Naive B cell (primary cell): ENCODE data around the gene NCK2. TPM values are rescaled to one million over a fixed set of nuclear protein-coding genes. Genes with fewer than 3 reads are reported as not detected.

Source experiments
- ATAC-seq, 2 donors: fragments of 150-1000 bp; cut with Tn5 transposase; 2 replicates each; pipeline ENCODE4 v1.10.0; 2021; ENCODE audit warnings: low read depth in 2 of 2, mild to moderate bottlenecking in 2 of 2, moderate library complexity in 2 of 2
- DNase-seq: peaks from one replicate; pipeline ENCODE4 v3.0.0; 2022
- H3K27ac Mint-ChIP-seq, 6 donors: one replicate each; pipeline ENCODE4 v1.8.0; 2020 to 2022; ENCODE audit warnings: mild to moderate bottlenecking in 6 of 6, mixed read lengths in 6 of 6, moderate library complexity in 5 of 6, inconsistent platforms in 2 of 6
- H3K27me3 Mint-ChIP-seq, 3 donors: one replicate each; pipeline ENCODE4 v1.8.0; 2021 to 2022; ENCODE audit warnings: mixed read lengths in 3 of 3, mild to moderate bottlenecking in 1 of 3
- H3K36me3 Mint-ChIP-seq, 2 donors: one replicate each; pipeline ENCODE4 v1.8.0; 2020 to 2022; ENCODE audit warnings: mixed read lengths in 2 of 2, inconsistent platforms in 1 of 2, mild to moderate bottlenecking in 1 of 2
- H3K4me1 Mint-ChIP-seq, 3 donors: one replicate each; pipeline ENCODE4 v1.8.0; 2020 to 2022; ENCODE audit warnings: mixed read lengths in 3 of 3, inconsistent platforms in 1 of 3, mild to moderate bottlenecking in 1 of 3, moderate library complexity in 1 of 3
- H3K4me3 Mint-ChIP-seq, 8 donors: one replicate each; pipeline ENCODE4 v1.8.0; 2020 to 2022; ENCODE audit warnings: mild to moderate bottlenecking in 8 of 8, mixed read lengths in 8 of 8, moderate library complexity in 8 of 8, inconsistent platforms in 2 of 8
- H3K9me3 Mint-ChIP-seq, 7 donors: one replicate each; pipeline ENCODE4 v1.8.0; 2020 to 2022; ENCODE audit warnings: mixed read lengths in 7 of 7, mild to moderate bottlenecking in 5 of 7, inconsistent platforms in 2 of 7, moderate library complexity in 1 of 7
- polyA plus RNA-seq, 6 donors: library from polyadenylated mRNA; unstranded; fragments of 300-500 nt; fragmentation: Illumina TruSeq; gene quantifications; one replicate each; pipeline ENCODE4 v1.2.3, GENCODE V29; 2021; ENCODE audit warnings: low read depth in 6 of 6

NCK2 gene
- polyA plus RNA-seq, 6 donors from 2014 or later = 70.7 to 108 (median 76.7) TPM

GRCh38 chr2:105882920-105883435 lies 138.3 kb downstream of the NCK2 start:
- peaks cover 41 to 44% of the 10 kb centered on the region in 2 donors for H3K36me3 Mint-ChIP-seq
- H3K4me3 Mint-ChIP-seq = no peak overlapping the region
- ATAC-seq = no peak
- H3K4me1 Mint-ChIP-seq = peaks cover 52 to 72% (median 67%) of the 10 kb centered on the region in 3 donors
- peaks cover 0 to 7% (median 4%) of the 10 kb centered on the region in 7 donors for H3K9me3 Mint-ChIP-seq
- DNase-seq = no peak
- no peaks in the 10 kb centered on the region for H3K27me3 Mint-ChIP-seq
- H3K27ac Mint-ChIP-seq = peak overlapping the region in 4 of 6 donors; percentile 30 to 85 (median 76)

GRCh38 chr2:105883911-105884694 lies 139.4 kb downstream of the NCK2 start:
- peak overlapping the region in 2 of 8 donors; percentile 27 to 34 for H3K4me3 Mint-ChIP-seq
- ATAC-seq (no peak), DNase-seq (no peak)
- peaks cover 38 to 39% of the 10 kb centered on the region in 2 donors for H3K36me3 Mint-ChIP-seq
- no peaks in the 10 kb centered on the region for H3K27me3 Mint-ChIP-seq
- H3K27ac Mint-ChIP-seq = peak overlapping the region in 3 of 6 donors; percentile 29 to 49 (median 46)
- H3K9me3 Mint-ChIP-seq = peaks cover 4 to 16% (median 10%) of the 10 kb centered on the region in 7 donors
- peaks cover 56 to 73% (median 68%) of the 10 kb centered on the region in 3 donors for H3K4me1 Mint-ChIP-seq

GRCh38 chr2:105885456-105885855 lies 140.7 kb downstream of the NCK2 start:
- DNase-seq (no peak), ATAC-seq (no peak)
- peak overlapping the region in 5 of 6 donors; percentile 43 to 94 (median 72) for H3K27ac Mint-ChIP-seq
- H3K36me3 Mint-ChIP-seq = peaks cover 35 to 38% of the 10 kb centered on the region in 2 donors
- H3K4me3 Mint-ChIP-seq = peak overlapping the region in 4 of 8 donors; percentile 26 to 62 (median 46)
- H3K4me1 Mint-ChIP-seq = peaks cover 57 to 78% (median 77%) of the 10 kb centered on the region in 3 donors
- no peaks in the 10 kb centered on the region for H3K27me3 Mint-ChIP-seq
- peaks cover 4 to 16% (median 10%) of the 10 kb centered on the region in 7 donors for H3K9me3 Mint-ChIP-seq

DNA sequence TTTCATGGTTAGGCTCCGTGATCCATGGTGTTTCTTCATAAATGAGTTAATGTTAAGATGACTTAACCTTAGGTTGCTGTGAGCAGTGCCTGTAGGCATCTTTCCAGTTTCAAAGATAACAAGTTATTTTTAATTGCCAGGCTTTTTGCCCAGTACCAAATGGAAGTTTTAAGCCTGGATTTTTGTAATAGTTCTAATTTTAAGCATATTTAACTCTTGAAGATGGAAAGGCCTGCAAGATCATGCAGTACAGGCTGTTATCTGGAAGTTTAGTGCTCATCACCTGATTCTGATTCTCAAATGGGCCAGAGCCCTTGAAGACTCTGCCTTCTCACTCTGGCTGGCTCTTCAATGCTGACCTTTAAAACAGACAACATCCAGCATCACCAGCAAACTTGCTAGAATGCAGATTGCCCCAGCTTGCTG lies 141.3 kb downstream of the NCK2 start:
- ATAC-seq = no peak
- no peaks in the 10 kb centered on the region for H3K27me3 Mint-ChIP-seq

GRCh38 chr2:105886687-105887086 lies 142.0 kb downstream of the NCK2 start:
- Mint-ChIP-seq H3K27ac (peak overlapping the region in 5 of 6 donors; percentile 21 to 92 (median 81)), H3K9me3 (peaks cover 4 to 16% (median 10%) of the 10 kb centered on the region in 7 donors), H3K27me3 (no peaks in the 10 kb centered on the region), H3K4me1 (peaks cover 65 to 86% (median 86%) of the 10 kb centered on the region in 3 donors), H3K36me3 (peaks cover 39 to 45% of the 10 kb centered on the region in 2 donors), H3K4me3 (peak overlapping the region in 1 of 8 donors; percentile 33)
- no peak for ATAC-seq
- no peak for DNase-seq

More for the DNA sequence above, 141.3 kb downstream of the NCK2 start:
- peak overlapping the region in 5 of 8 donors; percentile 3 to 62 (median 33) for H3K4me3 Mint-ChIP-seq
- H3K27ac Mint-ChIP-seq = peak overlapping the region in 2 of 6 donors; percentile 43 to 82
- H3K36me3 Mint-ChIP-seq = peaks cover 39 to 41% of the 10 kb centered on the region in 2 donors
- H3K4me1 Mint-ChIP-seq = peaks cover 62 to 84% (median 83%) of the 10 kb centered on the region in 3 donors
- DNase-seq = no peak
- peaks cover 4 to 16% (median 10%) of the 10 kb centered on the region in 7 donors for H3K9me3 Mint-ChIP-seq

DNA sequence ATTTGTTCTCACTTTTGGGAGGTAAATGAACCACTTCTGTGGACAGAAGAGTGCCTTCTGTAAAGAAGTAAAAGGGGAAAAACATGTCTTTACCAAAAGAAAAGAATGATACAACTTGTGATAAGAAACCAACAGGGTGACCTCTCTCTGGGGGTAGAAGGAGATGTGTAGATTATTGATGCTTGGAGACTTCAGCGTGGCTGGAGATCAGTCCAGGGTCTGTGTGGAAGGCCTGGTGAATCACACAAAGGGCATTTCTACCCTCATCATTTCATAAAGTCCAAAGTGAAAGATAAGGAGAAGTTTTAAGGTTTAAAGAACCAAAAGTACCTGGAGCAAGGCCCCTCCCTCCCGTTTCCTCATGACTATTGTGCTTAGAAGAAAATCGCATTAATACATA lies 142.5 kb downstream of the NCK2 start:
- no peak for DNase-seq
- H3K4me1 Mint-ChIP-seq = peaks cover 61 to 81% (median 81%) of the 10 kb centered on the region in 3 donors
- peaks cover 34 to 40% of the 10 kb centered on the region in 2 donors for H3K36me3 Mint-ChIP-seq
- no peak overlapping the region for H3K4me3 Mint-ChIP-seq
- no peak for ATAC-seq
- peak overlapping the region; percentile 13 to 84 (median 68) for H3K27ac Mint-ChIP-seq
- no peaks in the 10 kb centered on the region for H3K27me3 Mint-ChIP-seq
- H3K9me3 Mint-ChIP-seq = peaks cover 4 to 16% (median 10%) of the 10 kb centered on the region in 7 donors

- peaks cover 4 to 16% (median 10%) of the 10 kb centered on the region in 7 donors for H3K9me3 Mint-ChIP-seq
- H3K27me3 Mint-ChIP-seq = no peaks in the 10 kb centered on the region
- H3K36me3 Mint-ChIP-seq = peaks cover 30 to 36% of the 10 kb centered on the region in 2 donors
- H3K4me1 Mint-ChIP-seq = peaks cover 49 to 69% (median 67%) of the 10 kb centered on the region in 3 donors
- peak overlapping the region in 1 of 8 donors; percentile 8 for H3K4me3 Mint-ChIP-seq
- no peak for DNase-seq
- peak overlapping the region in 4 of 6 donors; percentile 24 to 91 (median 65) for H3K27ac Mint-ChIP-seq
- ATAC-seq = peak in 1 of 2 donors; percentile 44
Observed at GRCh38 chr2:105888625-105889024, 143.9 kb downstream of the NCK2 start.

GRCh38 chr2:105889046-105889445 lies 144.3 kb downstream of the NCK2 start:
- DNase-seq (no peak), ATAC-seq (no peak)
- peak overlapping the region in 1 of 8 donors; percentile 8 for H3K4me3 Mint-ChIP-seq
- no peaks in the 10 kb centered on the region for H3K27me3 Mint-ChIP-seq
- peaks cover 4 to 16% (median 10%) of the 10 kb centered on the region in 7 donors for H3K9me3 Mint-ChIP-seq
- peak overlapping the region in 3 of 6 donors; percentile 49 to 91 (median 81) for H3K27ac Mint-ChIP-seq
- H3K4me1 Mint-ChIP-seq = peaks cover 46 to 65% (median 63%) of the 10 kb centered on the region in 3 donors
- peaks cover 35 to 36% of the 10 kb centered on the region in 2 donors for H3K36me3 Mint-ChIP-seq

DNA sequence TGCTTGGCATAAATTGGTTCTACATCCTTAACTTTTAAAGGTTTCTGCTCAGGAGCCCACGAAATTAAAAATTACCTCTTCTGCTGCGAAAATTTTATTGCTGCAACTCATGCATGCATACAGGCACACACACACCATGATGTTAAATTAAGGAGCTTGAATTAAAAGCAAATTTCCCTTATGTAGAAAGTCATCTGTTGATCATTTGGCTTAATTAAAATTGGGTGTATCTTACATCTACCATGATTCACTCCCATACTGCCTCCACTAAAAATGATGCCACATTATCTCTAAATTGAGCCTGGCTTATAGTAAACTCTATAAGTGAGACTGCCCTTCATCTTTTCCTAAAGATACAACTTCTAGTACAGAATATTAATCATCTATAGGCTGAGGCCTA lies 145.4 kb downstream of the NCK2 start:
- Mint-ChIP-seq H3K4me3 (peak overlapping the region in 1 of 8 donors; percentile 51), H3K36me3 (peaks cover 40 to 46% of the 10 kb centered on the region in 2 donors)

DNA sequence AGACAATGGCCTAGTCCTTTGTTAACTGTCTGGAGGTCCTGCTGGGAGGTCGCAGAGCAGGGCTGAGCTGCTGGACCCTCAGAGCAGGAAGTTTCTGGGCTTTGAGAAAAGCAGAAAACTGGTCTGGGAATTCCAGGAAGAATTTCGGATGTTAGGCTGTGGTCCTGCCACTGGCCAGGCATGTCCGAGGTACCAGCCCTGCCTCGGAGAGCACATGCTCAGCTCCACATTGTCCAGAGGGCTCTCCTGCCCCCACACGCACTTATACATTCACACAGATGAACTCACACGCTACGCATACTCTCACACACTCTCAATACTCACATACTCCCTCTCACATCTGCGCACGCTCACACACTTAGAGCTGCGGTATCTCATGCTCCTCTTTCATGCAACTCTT lies 146.1 kb downstream of the NCK2 start:
- no peak for DNase-seq
- Mint-ChIP-seq H3K4me3 (peak overlapping the region in 1 of 8 donors; percentile 42), H3K27ac (peak overlapping the region in 5 of 6 donors; percentile 1 to 58 (median 21)), H3K36me3 (peaks cover 46% of the 10 kb centered on the region in 2 donors), H3K4me1 (peaks cover 32 to 49% (median 46%) of the 10 kb centered on the region in 3 donors), H3K27me3 (no peaks in the 10 kb centered on the region), H3K9me3 (peaks cover 4 to 16% (median 10%) of the 10 kb centered on the region in 7 donors)
- ATAC-seq = no peak

More for the DNA sequence above, 145.4 kb downstream of the NCK2 start:
- no peak for ATAC-seq
- no peak for DNase-seq
- H3K27ac Mint-ChIP-seq = peak overlapping the region; percentile 1 to 86 (median 70)
- H3K27me3 Mint-ChIP-seq = no peaks in the 10 kb centered on the region
- H3K9me3 Mint-ChIP-seq = peaks cover 4 to 16% (median 10%) of the 10 kb centered on the region in 7 donors
- peaks cover 37 to 55% (median 52%) of the 10 kb centered on the region in 3 donors for H3K4me1 Mint-ChIP-seq

GRCh38 chr2:105893011-105893995 lies 148.6 kb downstream of the NCK2 start:
- Mint-ChIP-seq H3K4me1 (peaks cover 14 to 27% (median 26%) of the 10 kb centered on the region in 3 donors), H3K27ac (peak overlapping the region in 1 of 6 donors; percentile 24), H3K27me3 (no peaks in the 10 kb centered on the region), H3K9me3 (peaks cover under 1 to 19% (median 13%) of the 10 kb centered on the region in 7 donors), H3K36me3 (peaks cover 27 to 42% of the 10 kb centered on the region in 2 donors), H3K4me3 (no peak overlapping the region)
- DNase-seq (no peak), ATAC-seq (no peak)

GRCh38 chr2:105894327-105894944 lies 149.7 kb downstream of the NCK2 start:
- Mint-ChIP-seq H3K4me3 (peak overlapping the region in 1 of 8 donors; percentile 57), H3K27ac (peak overlapping the region in 2 of 6 donors; percentile 14 to 81), H3K9me3 (peaks cover 0 to 24% (median 18%) of the 10 kb centered on the region in 7 donors), H3K4me1 (peaks cover 13 to 29% (median 21%) of the 10 kb centered on the region in 3 donors), H3K36me3 (peaks cover 30 to 48% of the 10 kb centered on the region in 2 donors), H3K27me3 (no peaks in the 10 kb centered on the region)
- DNase-seq (no peak), ATAC-seq (no peak)
